HG03139 (cell line): Measurements from ENCODE around the gene CST1.
"Not testable (repeated sequence)": the region's sequence is repeated elsewhere in the genome, so short reads cannot be mapped to it uniquely, and the experiment has no call there.

Experiments
- ATAC-seq: cut with Tn5 transposase; IDR thresholded peaks from one replicate; pipeline ENCODE4 v1.9.1; 2021; ENCODE audit not compliant: unreplicated experiment

CST1 gene, protein sequence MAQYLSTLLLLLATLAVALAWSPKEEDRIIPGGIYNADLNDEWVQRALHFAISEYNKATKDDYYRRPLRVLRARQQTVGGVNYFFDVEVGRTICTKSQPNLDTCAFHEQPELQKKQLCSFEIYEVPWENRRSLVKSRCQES

GRCh38 chr20:23750786-23751185 lies at the start of gene CST1:
TSS of gene CST1 (minus strand) at chr20:23750935. CDS start at chr20:23750866, 69 bp downstream.
- ATAC-seq = not testable (repeated sequence)

GRCh38 chr20:23799216-23799847 lies 48.6 kb upstream of the CST1 start:
- not testable (repeated sequence) for ATAC-seq

DNA sequence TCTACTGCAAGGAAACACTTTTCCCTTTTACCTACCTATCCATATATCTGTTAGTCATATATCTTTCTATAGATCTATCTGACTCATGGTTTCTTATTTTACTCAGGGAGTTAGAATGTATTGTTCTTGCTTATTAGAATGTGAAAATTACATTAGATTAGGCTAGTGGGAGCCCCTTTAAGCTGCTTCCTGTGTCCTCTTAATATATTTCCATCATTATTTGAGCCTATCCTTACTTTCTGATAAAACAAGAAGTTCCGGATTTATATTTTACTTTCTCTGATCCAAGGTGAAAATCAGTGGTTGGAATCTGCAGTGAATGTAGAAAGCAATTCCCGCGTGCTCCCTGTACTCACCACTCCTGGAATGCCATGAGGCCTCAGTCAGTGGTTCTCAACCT lies 44.8 kb upstream of the CST1 start:
- ATAC-seq = no peak

- ATAC-seq = no peak
Measured at GRCh38 chr20:23794841-23795240, 44.1 kb upstream of the CST1 start.

- ATAC-seq = no peak
Measured at GRCh38 chr20:23794065-23794464, 43.3 kb upstream of the CST1 start.

GRCh38 chr20:23783447-23783846 lies 32.7 kb upstream of the CST1 start:
- no peak for ATAC-seq

GRCh38 chr20:23782366-23782983 lies 31.7 kb upstream of the CST1 start:
- ATAC-seq = no peak

DNA sequence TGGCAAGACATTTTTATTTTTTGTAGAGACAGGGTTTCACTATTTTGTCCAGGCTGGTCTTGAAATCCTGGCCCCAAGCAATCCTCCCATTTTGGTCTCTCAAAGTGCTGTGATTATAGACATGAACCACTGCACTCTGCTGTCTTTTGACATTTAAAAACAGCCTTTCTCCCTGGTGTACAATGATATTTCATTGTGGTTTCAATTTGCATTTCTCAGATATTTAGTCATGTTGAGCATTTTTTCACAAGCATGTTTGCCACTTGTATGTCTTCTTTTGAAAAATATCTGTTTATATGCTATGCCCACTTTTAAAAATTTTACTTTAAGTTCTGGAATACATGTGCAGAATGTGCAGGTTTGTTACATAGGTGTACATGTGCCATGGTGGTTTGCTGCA lies 27.9 kb upstream of the CST1 start:
- ATAC-seq = not testable (repeated sequence)

DNA sequence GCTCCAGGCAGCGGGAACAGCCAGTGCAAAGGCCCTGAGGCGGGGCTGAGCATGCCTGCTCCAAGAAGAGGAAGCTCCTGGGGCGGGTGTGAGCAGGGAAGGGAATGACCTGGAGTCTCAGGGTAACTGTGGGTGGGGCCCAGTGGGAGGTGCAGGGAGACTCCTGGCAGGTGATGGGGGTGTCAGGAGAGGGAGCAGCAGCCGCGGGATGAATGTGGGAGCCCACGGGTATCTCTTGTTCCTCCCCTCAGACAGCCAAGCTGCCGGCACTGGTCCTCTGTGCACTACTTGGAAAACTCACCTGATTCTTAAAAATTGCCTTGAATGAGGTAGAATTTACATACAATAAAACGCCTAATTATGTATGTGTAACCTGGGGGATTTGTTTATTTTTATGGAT lies 26.6 kb upstream of the CST1 start:
- ATAC-seq = not testable (repeated sequence)

DNA sequence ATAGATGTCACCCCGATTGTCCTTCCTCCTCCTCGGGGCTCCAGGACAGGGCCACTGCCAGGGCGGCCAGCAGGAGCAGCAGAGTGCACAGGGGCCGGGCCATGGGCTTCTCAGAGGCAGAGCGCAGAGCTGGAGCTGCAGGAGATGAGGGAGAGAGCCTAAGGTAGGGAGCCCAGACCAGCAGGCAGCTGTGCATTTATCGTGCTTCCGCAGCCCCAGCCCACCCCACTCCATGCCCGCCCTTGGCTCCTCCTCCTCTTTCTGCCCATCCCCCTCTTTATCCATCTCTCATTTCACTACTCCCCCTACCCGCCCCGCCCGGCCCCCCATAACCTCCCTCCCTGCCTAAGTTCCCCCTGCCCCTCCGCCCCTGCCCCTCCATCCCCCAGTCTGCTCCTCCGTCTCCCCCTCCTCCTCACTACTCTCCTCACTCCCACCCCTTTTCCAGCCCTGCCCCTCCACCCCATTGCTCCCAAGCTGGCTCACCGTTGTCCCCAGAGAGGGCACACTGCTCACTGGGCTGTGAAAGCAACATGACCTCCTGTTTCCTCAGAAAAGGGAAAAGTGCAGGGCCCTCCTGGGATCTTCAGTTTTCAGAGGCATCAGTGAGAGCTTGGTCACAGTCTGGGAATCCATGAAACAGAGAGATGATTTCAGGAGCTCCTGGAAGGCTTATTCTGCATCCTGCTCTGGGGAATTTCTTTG lies 25.5 kb upstream of the CST1 start:
- ATAC-seq = no peak

- no peak for ATAC-seq
Measured at GRCh38 chr20:23774081-23774480, 23.3 kb upstream of the CST1 start.

DNA sequence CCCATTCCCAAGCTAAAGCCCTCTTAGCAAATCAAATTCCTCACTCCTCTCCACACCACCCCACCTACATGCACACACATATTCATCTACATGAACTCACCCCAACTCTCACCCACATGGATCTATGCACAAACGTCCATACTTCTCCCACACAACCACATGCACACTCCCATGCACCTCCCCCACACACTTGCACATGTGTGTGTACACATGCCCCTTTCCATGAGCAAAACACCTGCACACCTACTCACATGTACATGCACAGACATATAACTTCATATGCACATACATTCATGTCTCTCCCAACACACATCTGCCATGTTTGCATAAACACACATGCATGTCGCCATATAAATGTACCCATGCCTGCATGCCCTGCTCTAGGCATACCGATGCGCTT lies 22.8 kb upstream of the CST1 start:
- ATAC-seq = no peak

DNA sequence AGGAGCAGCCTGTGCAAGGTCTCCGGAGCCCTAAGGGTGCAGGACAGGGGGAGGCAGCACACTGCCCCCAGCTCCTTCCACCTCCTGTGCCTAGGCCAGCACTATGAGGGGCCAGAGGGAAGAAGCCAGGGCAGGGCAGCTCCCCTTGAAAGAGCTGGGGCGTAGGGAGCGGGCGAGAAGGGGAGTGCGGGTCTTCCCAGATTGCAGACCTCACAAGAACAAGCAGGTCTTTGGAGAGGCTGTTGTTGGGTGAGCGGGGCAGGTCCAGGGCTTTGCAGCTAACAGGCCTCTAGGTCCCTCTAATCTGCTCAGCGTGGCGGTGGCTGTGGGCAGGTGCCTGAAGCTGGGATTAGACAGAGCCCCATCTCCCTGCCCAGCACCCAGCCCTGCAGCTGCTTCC lies 22.4 kb upstream of the CST1 start:
- ATAC-seq = no peak

GRCh38 chr20:23772074-23772473 lies 21.3 kb upstream of the CST1 start:
- no peak for ATAC-seq

DNA sequence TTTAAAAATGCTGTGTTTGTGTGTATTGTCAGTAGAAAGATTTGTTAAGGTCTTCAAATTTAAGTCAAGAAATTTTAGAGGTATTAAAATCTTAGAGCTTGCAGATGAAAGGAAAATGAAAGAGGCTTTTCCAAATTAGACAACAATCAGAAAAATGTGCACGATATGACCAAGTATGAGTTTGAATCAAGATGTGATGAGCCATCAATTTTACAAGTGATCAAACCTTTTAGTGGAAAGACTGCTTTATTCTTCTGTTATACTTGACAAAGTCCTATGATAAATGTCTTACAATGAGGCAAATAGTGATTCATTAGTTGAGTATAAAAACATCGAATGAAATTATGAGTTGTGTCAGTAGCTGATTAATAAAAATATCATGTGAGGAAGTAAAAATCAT lies 19.6 kb upstream of the CST1 start:
- no peak for ATAC-seq

DNA sequence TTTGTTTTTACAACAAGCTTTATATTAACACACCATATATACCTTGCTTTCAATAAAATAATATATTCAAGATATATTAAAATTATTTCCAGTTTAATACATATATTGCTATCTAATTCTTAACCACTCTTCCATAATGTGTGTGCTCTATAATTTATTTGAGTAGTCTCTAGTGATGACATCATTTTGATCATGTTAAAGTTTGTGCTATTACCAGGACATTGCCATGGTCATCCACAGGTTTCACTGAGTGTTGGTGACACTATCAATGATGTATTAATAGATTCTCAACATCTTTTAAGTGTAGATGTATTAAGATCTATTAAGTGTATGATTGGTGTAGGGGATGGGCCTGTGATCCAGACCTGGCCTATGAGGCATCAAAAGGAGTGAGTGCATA lies 17.8 kb upstream of the CST1 start:
- not testable (repeated sequence) for ATAC-seq

DNA sequence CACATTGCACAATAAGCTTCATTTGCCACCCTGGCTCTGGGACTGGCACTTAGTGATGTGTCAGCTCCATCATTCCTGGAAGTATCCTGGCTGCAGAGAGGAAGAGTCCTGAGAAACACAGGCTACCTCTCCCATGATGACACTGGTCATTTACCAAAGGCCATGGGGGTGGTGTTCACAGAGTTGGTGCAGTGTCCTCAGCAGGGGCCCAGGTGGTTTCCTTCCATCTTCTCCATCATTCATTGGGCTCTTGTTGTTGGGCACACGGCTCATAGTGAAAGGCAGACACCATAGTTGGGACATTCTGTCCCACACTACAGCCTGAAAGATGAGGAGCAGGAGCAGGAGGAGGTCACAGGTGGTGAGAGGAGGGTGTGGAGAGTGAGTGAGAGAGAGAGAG lies 15.8 kb upstream of the CST1 start:
- ATAC-seq = no peak

- no peak for ATAC-seq
Measured at GRCh38 chr20:23765578-23765977, 14.8 kb upstream of the CST1 start.

- ATAC-seq = not testable (repeated sequence)
Measured at GRCh38 chr20:23764630-23765029, 13.9 kb upstream of the CST1 start.

- no peak for ATAC-seq
Measured at GRCh38 chr20:23763345-23763744, 12.6 kb upstream of the CST1 start.

DNA sequence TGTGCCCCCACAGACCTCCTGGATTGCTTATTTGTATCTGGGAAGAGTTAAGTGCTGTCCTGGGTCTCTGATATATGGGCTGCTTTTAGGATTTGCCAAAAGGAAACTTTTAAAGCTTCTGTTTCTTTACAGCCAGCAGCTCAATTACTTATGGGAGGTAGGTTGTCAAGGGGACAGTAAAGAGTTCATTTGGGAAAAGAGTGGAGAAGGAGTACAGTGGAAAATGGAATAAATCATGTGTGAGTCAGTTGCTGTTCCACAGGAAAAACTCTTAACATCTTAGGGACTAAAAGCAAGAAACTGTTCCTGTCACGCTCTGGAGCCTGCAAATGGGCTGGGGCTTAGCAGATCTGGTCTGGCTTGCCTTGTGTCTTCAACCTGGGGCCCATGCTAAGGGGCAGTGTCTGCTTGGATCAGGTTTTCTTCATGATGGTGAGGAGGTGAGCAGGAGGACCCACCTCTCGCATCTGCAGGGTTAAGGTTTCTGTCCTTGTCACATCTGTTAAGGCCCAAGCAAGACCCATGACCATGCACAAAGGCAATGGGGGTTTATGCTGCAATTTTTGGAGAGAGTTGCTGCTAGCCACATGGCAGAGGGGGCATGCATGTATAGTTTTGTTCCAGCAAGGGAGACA lies 8.7 kb upstream of the CST1 start:
- ATAC-seq = no peak

- not testable (repeated sequence) for ATAC-seq
Measured at GRCh38 chr20:23756792-23757191, 6.1 kb upstream of the CST1 start.
